Panc1 (cell line): Measurements from ENCODE around the gene NPPB. TPM values are rescaled to one million over a fixed set of nuclear protein-coding genes. Genes with fewer than 3 reads are reported as not detected.

Experiments
- ATAC-seq: fragments of 200-7000 bp; cut with Tn5 transposase; 2 replicates; pipeline ENCODE4 v1.9.1; 2020; ENCODE audit warnings: mild to moderate bottlenecking, moderate library complexity
- BruUV-seq: library from RNA; stranded (reverse); fragments of 400-500 nt; replicated peaks from 2 replicates; lab custom pipeline; 2021; lab: Mats Ljungman, UMichigan
- CTCF ChIA-PET: fragments of 300-600 bp; sonication (Branson Sonifier 250); formaldehyde crosslinking; loops from one replicate; lab custom pipeline; 2022; ENCODE audit warnings: antibody characterized with exemption; lab: Charles Lee
- POLR2A ChIA-PET: fragments of 300-600 bp; sonication (Branson Sonifier 250); formaldehyde crosslinking; loops from one replicate; lab custom pipeline; 2022; ENCODE audit warnings: antibody characterized with exemption; lab: Charles Lee
- DNase-seq: peaks from one replicate; pipeline ENCODE4 v3.0.0-alpha.2; 2010; ENCODE audit warnings: low read depth, low spot score
- H3K27ac ChIP-seq: 2 replicates; pipeline ENCODE4 v1.5.1; 2011; ENCODE audit warnings: mild to moderate bottlenecking, low read length, inconsistent platforms
- H3K27me3 ChIP-seq: fragments of 200-500 bp; sonication (Bioruptor generic); 2 replicates; pipeline ENCODE4 v1.6.0; 2014; ENCODE audit warnings: low read length, inconsistent platforms; ENCODE audit not compliant: control insufficient read depth, insufficient read depth
- H3K36me3 ChIP-seq: fragments of 200-500 bp; sonication (Bioruptor generic); 2 replicates; pipeline ENCODE4 v1.5.1; 2014; ENCODE audit warnings: inconsistent platforms, mild to moderate bottlenecking, low read length, moderate library complexity; ENCODE audit not compliant: control insufficient read depth, insufficient read depth
- H3K4me1 ChIP-seq: 2 replicates; pipeline ENCODE4 v1.5.1; 2011; ENCODE audit warnings: inconsistent platforms, mild to moderate bottlenecking, low read length, moderate library complexity; ENCODE audit not compliant: control insufficient read depth, insufficient read depth
- H3K4me3 ChIP-seq, 2 experiments: 2 replicates each; pipeline ENCODE4 v1.5.1; 2011 to 2012; ENCODE audit warnings: low read depth in 2 of 2, low read length in 2 of 2, mild to moderate bottlenecking in 2 of 2, inconsistent platforms in 1 of 2, moderate library complexity in 1 of 2
- H3K9me3 ChIP-seq: fragments of 200-500 bp; sonication (Bioruptor generic); 2 replicates; pipeline ENCODE4 v1.5.1; 2014; ENCODE audit warnings: low read depth, mild to moderate bottlenecking, inconsistent platforms, low read length, moderate library complexity; ENCODE audit not compliant: control insufficient read depth, insufficient read depth
- POLR2AphosphoS5 ChIP-seq: IDR thresholded peaks from 2 replicates; pipeline ENCODE4 v1.6.1; 2012; ENCODE audit warnings: mild to moderate bottlenecking, low read depth, low read length, moderate library complexity
- SIN3A ChIP-seq: IDR thresholded peaks from 2 replicates; pipeline ENCODE4 v1.6.1; 2012; ENCODE audit warnings: low read depth, mild to moderate bottlenecking, low read length, moderate library complexity, borderline replicate concordance; ENCODE audit not compliant: insufficient read depth
- TCF7L2 ChIP-seq: IDR thresholded peaks from 2 replicates; pipeline ENCODE4 v1.6.1; 2011; ENCODE audit warnings: mild to moderate bottlenecking, low read depth, low read length, inconsistent platforms
- in situ Hi-C: cut with HindIII; loops from 2 replicates; pipeline ENCODE4 v1.10.0; 2016; ENCODE audit warnings: low sequenced_read_pairs, low pct_unique_long_range_greater_than_20kb
- intact Hi-C: fragments of 100-400 bp; cut with micrococcal nuclease; formaldehyde crosslinking; loops from one replicate; pipeline ENCODE4 v1.10.0; 2022; ENCODE audit not compliant: unreplicated experiment
- total RNA-seq: library from RNA; stranded (reverse); gene quantifications from one replicate; pipeline ENCODE4 v1.2.1, GENCODE V29; 2021; ENCODE audit not compliant: unreplicated experiment
- TF ChIP-seq, protein P1 (sequence below), 2 experiments: IDR thresholded peaks; 2 replicates each; pipeline ENCODE4 v1.6.1; 2011 to 2012; ENCODE audit warnings: low read depth in 2 of 2, control low read depth in 1 of 2, low read length in 1 of 2, mild to moderate bottlenecking in 1 of 2, moderate library complexity in 1 of 2; ENCODE audit not compliant: insufficient read depth in 1 of 2
- TF ChIP-seq, protein P2 (sequence below): fragments of 450-650 bp; IDR thresholded peaks from 2 replicates; pipeline ENCODE4 v1.5.1; 2017; ENCODE audit warnings: mild to moderate bottlenecking

NPPB gene
- total RNA-seq, 1 experiment from 2014 or later, result not detected

DNA sequence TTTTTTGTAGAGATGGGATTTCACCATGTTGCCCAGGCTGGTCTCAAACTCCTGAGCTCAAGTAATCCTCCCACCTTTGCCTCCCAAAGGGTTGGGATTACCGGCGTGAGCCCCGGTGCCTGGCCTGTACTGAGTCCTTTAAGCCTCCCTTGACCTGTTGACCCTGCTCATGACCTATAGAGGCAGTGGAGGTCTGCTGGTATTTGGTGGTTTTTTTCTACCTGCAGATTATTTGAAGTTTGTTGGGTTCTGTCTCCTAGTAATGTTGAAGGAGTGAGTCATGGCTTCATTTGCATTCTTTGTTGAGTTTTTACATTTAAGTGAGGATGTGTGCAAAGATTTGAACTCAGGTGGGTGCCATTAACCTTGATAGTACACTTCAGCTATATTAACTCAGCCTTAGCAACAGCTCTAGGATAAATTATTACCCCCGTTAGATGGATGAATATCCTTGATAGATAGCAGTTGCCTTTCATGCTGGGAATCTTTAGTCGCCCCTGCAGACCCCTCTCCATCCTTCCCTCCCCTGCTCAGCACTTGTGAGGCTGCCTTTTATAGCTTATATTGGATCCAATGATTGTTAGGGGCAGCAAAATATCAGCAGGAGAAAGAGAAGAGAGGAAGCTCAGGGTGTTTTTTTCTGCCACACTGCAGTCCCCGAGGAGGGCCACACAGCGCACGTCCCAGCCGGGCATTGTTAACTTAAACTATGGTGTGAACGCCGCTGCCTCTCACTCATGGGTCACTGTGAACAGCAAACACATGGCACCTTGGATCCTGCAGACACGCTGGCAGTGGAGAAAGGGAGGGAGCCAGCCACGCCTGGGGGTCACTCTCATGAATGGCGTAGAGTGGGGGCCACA is 14.9 kb upstream of the NPPB start:
- ChIA-PET POLR2A (interaction anchor here (0.6 kb wide), 1 partner anchor 34 kb away, joined by 15 read pairs; no protein-coding TSS in a partner anchor), CTCF (no interaction called here)

DNA sequence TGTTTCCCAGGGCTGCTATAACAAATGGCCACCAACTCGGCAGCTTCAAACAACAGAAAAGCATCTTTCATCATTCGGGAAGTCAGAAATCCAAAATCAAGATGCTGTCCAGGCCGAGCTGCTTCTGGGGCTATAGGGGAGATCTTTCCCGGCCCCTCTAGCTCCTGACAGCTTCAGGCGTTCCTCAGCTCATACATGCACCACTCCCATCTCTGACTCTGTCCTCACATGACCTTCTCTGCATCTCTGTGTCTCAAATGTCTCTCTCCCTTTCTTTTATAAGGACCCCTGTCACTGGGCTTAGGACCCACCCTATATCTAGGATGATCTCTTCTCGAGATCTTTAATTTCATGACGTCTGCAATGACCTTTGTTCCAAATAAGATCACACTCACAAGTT is 13.8 kb upstream of the NPPB start:
- H3K9me3 ChIP-seq, result no peaks in the 10 kb centered on the region
- no peak overlapping the region for H3K4me3 ChIP-seq
- H3K36me3 ChIP-seq, result no peaks in the 10 kb centered on the region
- intact Hi-C loops (no loop called here), in situ Hi-C loops (no loop called here)
- no peaks in the 10 kb centered on the region for H3K4me1 ChIP-seq
- TF ChIP-seq SIN3A (no peak), TCF7L2 (no peak), POLR2AphosphoS5 (no peak)
- TF ChIP-seq, protein P1, sequence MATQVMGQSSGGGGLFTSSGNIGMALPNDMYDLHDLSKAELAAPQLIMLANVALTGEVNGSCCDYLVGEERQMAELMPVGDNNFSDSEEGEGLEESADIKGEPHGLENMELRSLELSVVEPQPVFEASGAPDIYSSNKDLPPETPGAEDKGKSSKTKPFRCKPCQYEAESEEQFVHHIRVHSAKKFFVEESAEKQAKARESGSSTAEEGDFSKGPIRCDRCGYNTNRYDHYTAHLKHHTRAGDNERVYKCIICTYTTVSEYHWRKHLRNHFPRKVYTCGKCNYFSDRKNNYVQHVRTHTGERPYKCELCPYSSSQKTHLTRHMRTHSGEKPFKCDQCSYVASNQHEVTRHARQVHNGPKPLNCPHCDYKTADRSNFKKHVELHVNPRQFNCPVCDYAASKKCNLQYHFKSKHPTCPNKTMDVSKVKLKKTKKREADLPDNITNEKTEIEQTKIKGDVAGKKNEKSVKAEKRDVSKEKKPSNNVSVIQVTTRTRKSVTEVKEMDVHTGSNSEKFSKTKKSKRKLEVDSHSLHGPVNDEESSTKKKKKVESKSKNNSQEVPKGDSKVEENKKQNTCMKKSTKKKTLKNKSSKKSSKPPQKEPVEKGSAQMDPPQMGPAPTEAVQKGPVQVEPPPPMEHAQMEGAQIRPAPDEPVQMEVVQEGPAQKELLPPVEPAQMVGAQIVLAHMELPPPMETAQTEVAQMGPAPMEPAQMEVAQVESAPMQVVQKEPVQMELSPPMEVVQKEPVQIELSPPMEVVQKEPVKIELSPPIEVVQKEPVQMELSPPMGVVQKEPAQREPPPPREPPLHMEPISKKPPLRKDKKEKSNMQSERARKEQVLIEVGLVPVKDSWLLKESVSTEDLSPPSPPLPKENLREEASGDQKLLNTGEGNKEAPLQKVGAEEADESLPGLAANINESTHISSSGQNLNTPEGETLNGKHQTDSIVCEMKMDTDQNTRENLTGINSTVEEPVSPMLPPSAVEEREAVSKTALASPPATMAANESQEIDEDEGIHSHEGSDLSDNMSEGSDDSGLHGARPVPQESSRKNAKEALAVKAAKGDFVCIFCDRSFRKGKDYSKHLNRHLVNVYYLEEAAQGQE (IDR thresholded peaks at IDR 0.05; ENCODE audit: insufficient read depth in 1 of 2, low read depth in 2 of 2, low read length in 1 of 2), result no peak
- TF ChIP-seq, protein P2, sequence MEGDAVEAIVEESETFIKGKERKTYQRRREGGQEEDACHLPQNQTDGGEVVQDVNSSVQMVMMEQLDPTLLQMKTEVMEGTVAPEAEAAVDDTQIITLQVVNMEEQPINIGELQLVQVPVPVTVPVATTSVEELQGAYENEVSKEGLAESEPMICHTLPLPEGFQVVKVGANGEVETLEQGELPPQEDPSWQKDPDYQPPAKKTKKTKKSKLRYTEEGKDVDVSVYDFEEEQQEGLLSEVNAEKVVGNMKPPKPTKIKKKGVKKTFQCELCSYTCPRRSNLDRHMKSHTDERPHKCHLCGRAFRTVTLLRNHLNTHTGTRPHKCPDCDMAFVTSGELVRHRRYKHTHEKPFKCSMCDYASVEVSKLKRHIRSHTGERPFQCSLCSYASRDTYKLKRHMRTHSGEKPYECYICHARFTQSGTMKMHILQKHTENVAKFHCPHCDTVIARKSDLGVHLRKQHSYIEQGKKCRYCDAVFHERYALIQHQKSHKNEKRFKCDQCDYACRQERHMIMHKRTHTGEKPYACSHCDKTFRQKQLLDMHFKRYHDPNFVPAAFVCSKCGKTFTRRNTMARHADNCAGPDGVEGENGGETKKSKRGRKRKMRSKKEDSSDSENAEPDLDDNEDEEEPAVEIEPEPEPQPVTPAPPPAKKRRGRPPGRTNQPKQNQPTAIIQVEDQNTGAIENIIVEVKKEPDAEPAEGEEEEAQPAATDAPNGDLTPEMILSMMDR, result no peak
- H3K27ac ChIP-seq, result no peak overlapping the region
- POLR2A ChIA-PET, result no interaction called here
- no peak for ATAC-seq
- H3K27me3 ChIP-seq, result no peaks in the 10 kb centered on the region
- DNase-seq, result no peak
- no TSS peak for BruUV-seq
- CTCF ChIA-PET, result no interaction called here

More for the DNA sequence above, 14.9 kb upstream of the NPPB start:
- no TSS peak for BruUV-seq
- TF ChIP-seq SIN3A, result no peak
- TF ChIP-seq TCF7L2, result no peak
- no peak for TF ChIP-seq POLR2AphosphoS5
- TF ChIP-seq, protein P2, result no peak
- TF ChIP-seq, protein P1 (IDR thresholded peaks at IDR 0.05; ENCODE audit: insufficient read depth in 1 of 2, low read depth in 2 of 2, low read length in 1 of 2), result no peak
- no peak overlapping the region for H3K27ac ChIP-seq
- H3K9me3 ChIP-seq, result no peaks in the 10 kb centered on the region
- H3K27me3 ChIP-seq, result no peaks in the 10 kb centered on the region; the same call in 1 of the 2 replicates
- ATAC-seq (no peak), DNase-seq (no peak)
- H3K4me3 ChIP-seq, result no peak overlapping the region
- H3K4me1 ChIP-seq, result no peaks in the 10 kb centered on the region
- intact Hi-C loops (no loop called here), in situ Hi-C loops (no loop called here)
- H3K36me3 ChIP-seq, result no peaks in the 10 kb centered on the region
